ENCODE results near the gene NPRL2. TPM values are rescaled to one million over a fixed set of nuclear protein-coding genes. Genes with fewer than 3 reads are reported as not detected.

Gene NPRL2
- total and polyA plus RNA-seq, 2 of the 8 experiments (the other 6 are each of a cell fraction or from before 2014, with no cell fraction given): 28.4 to 51.4 TPM

GRCh38 chr3:50333744-50334328 lies 16.7 kb downstream of the NPRL2 start:
- H3K4me3 ChIP-seq (ENCODE audit: extremely low read depth in 1 of 4, insufficient read depth in 2 of 4, low read depth in 3 of 4, low read length in 4 of 4): no peak overlapping the region

More at GRCh38 chr3:50333744-50334328, 16.7 kb downstream of the NPRL2 start:
- Histone ChIP-seq H2BK5ac (ENCODE audit: low read depth, low read length) (no peak overlapping the region), H3K9me3 (ENCODE audit: insufficient read depth in 2 of 2, low read depth in 1 of 2, low read length in 1 of 2) (no peaks in the 10 kb centered on the region), H2AK5ac (ENCODE audit: low read depth, low read length) (0 out of 2 replicates have a peak overlapping the region, but pooled peaks have one; percentile 39), H3K9ac (replicated peaks in 1 of 4; ENCODE audit: extremely low read depth in 1 of 4, low read depth in 3 of 4, low read length in 3 of 4) (no peak overlapping the region; a peak in 1 of 7 replicates), H3K56ac (replicated peaks; ENCODE audit: insufficient read length, low read depth, low read length) (no peak overlapping the region), H4K8ac (ENCODE audit: extremely low read depth, insufficient read depth, low read length) (no peak overlapping the region; the same call in 1 of the 2 replicates), H3K4me1 (replicated peaks in 1 of 4; ENCODE audit: control insufficient read depth in 3 of 4, insufficient read depth in 4 of 4, low read length in 3 of 4) (peaks cover 0 to 8% (median 3%) of the 10 kb centered on the region in 4 experiments; a peak in 2 of 7 replicates), H3K23ac (ENCODE audit: insufficient read length) (no peak overlapping the region), H3K14ac (ENCODE audit: insufficient read length) (no peak overlapping the region), H3K79me1 (ENCODE audit: low read depth, low read length) (peaks cover 6% of the 10 kb centered on the region; the same call in 1 of the 2 replicates), H2BK20ac (ENCODE audit: low read length) (no peak overlapping the region), H3K4ac (replicated peaks; ENCODE audit: insufficient read length, low read depth, low read length) (no peak overlapping the region), H3K23me2 (ENCODE audit: low read depth, low read length) (peaks cover 10% of the 10 kb centered on the region), H3K27me3 (replicated peaks in 1 of 4; ENCODE audit: control insufficient read depth in 3 of 4, extremely low read depth in 1 of 4, insufficient read depth in 3 of 4, low read length in 3 of 4) (peaks cover 2 to 9% (median 5%) of the 10 kb centered on the region in 4 experiments), H3K36me3 (ENCODE audit: control insufficient read depth in 2 of 4, insufficient read depth in 4 of 4, low read length in 3 of 4) (peaks cover 4 to 24% (median 20%) of the 10 kb centered on the region in 4 experiments; a peak in 7 of 8 replicates), H2BK15ac (ENCODE audit: low read length) (no peak overlapping the region), H3K4me2 (ENCODE audit: insufficient read depth in 1 of 2, low read depth in 2 of 2, low read length in 2 of 2) (no peak overlapping the region), H3K18ac (ENCODE audit: extremely low read depth, low read length) (no peak overlapping the region), H2AFZ (ENCODE audit: low read length) (no peak overlapping the region), H2BK120ac (replicated peaks; ENCODE audit: low read depth, low read length) (no peak overlapping the region), H3K79me2 (ENCODE audit: control insufficient read depth in 1 of 2, insufficient read depth in 2 of 2, low read length in 2 of 2) (peaks cover 0 to 28% of the 10 kb centered on the region in 2 experiments; a peak in 2 of 4 replicates), H4K20me1 (replicated peaks in 1 of 2; ENCODE audit: control insufficient read depth in 1 of 2, insufficient read depth in 2 of 2, low read length in 2 of 2) (peaks cover 8 to 12% of the 10 kb centered on the region in 2 experiments), H4K5ac (ENCODE audit: insufficient read length, low read depth, low read length) (no peak overlapping the region), H2BK12ac (ENCODE audit: low read depth, low read length) (no peak overlapping the region), H3K27ac (ENCODE audit: low read depth, low read length) (no peak overlapping the region), H4K91ac (replicated peaks; ENCODE audit: insufficient read length, low read length) (no peak overlapping the region)
- DNase-seq (ENCODE audit: low read depth in 1 of 2, low spot score in 2 of 2) (no peak), FAIRE-seq (no peak)
- ChIA-PET CTCF (ENCODE audit: partially characterized antibody) (interaction anchor here (2.0 to 7.7 kb wide), 2 partner anchors 11 to 59 kb away, joined by 5 to 60 read pairs; partner anchors contain the start of gene HYAL2), POLR2A (ENCODE audit: partially characterized antibody) (interaction anchor here (0.7 to 4.4 kb wide), 4 partner anchors 10 to 102 kb away, joined by 3 to 40 read pairs (median 4); partner anchors contain the start of gene HYAL2)
- TF ChIP-seq CHD2 (IDR thresholded peaks at IDR 0.05; ENCODE audit: low read length) (no peak), SP1 (IDR thresholded peaks at IDR 0.05; ENCODE audit: low read depth, low read length) (no peak), EGR1 (IDR thresholded peaks at IDR 0.05; ENCODE audit: borderline replicate concordance, low read depth, low read length) (no peak), CHD1 (IDR thresholded peaks at IDR 0.05; ENCODE audit: low read depth, low read length) (no peak), SP4 (IDR thresholded peaks at IDR 0.05; ENCODE audit: low read length) (no peak), RFX5 (IDR thresholded peaks at IDR 0.05; ENCODE audit: borderline replicate concordance, low read depth, low read length) (no peak), FOSL1 (IDR thresholded peaks at IDR 0.05; ENCODE audit: insufficient read depth, low read depth, low read length) (no peak), GABPA (IDR thresholded peaks at IDR 0.05; ENCODE audit: borderline replicate concordance, insufficient read depth, low read length) (no peak)
- 91% methylated on average over 12 of the region's 12 CpGs; no CpG with 5 or more reads in 1 of the 2 experiments for WGBS, 2 experiments (ENCODE audit: extremely low coverage in 1 of 2, insufficient coverage in 1 of 2, insufficient read length in 1 of 2, insufficient replicate concordance in 2 of 2, low coverage in 1 of 2, low lambda C conversion rate in 2 of 2, missing lambda C conversion rate in 1 of 2)

Data from H1 (cell line).